Loucy (cell line): ENCODE data around the gene PAGE4.

Experiments
- H2AFZ ChIP-seq: fragments of 200-600 bp; sonication (generic); 2 replicates; pipeline ENCODE4 v1.6.0; 2016; ENCODE audit warnings: antibody characterized with exemption, mild to moderate bottlenecking, low read length, moderate library complexity
- H3F3A ChIP-seq: fragments of 200-600 bp; 2 replicates; pipeline ENCODE4 v1.6.0; 2016; ENCODE audit warnings: antibody characterized with exemption, low read depth, mild to moderate bottlenecking
- H3K27me3 ChIP-seq: fragments of 200-600 bp; sonication (generic); 2 replicates; pipeline ENCODE4 v1.6.1; 2014; ENCODE audit warnings: low read length, mild to moderate bottlenecking; ENCODE audit not compliant: insufficient read depth, poor library complexity, severe bottlenecking
- H3K36me3 ChIP-seq: fragments of 200-600 bp; sonication (generic); 2 replicates; pipeline ENCODE4 v1.6.1; 2016; ENCODE audit warnings: low read length; ENCODE audit not compliant: insufficient read depth
- H3K4me1 ChIP-seq: fragments of 200-600 bp; sonication (generic); 2 replicates; pipeline ENCODE4 v1.5.1; 2014; ENCODE audit warnings: low read length, mild to moderate bottlenecking; ENCODE audit not compliant: insufficient read depth, poor library complexity, severe bottlenecking
- H3K4me2 ChIP-seq: fragments of 200-600 bp; sonication (generic); 2 replicates; pipeline ENCODE4 v1.6.0; 2014; ENCODE audit warnings: antibody characterized with exemption, low read length, low read depth, mild to moderate bottlenecking; ENCODE audit not compliant: poor library complexity, severe bottlenecking
- H3K4me3 ChIP-seq: fragments of 200-600 bp; sonication (generic); 2 replicates; pipeline ENCODE4 v1.5.1; 2014; ENCODE audit warnings: low read length, mild to moderate bottlenecking, mixed read lengths; ENCODE audit not compliant: poor library complexity, severe bottlenecking
- H3K79me2 ChIP-seq: fragments of 200-600 bp; sonication (generic); 2 replicates; pipeline ENCODE4 v1.6.1; 2014; ENCODE audit warnings: low read length; ENCODE audit not compliant: insufficient read depth
- H3K9ac ChIP-seq: fragments of 200-600 bp; sonication (generic); 2 replicates; pipeline ENCODE4 v1.6.0; 2014; ENCODE audit warnings: mild to moderate bottlenecking, low read depth, low read length, moderate library complexity; ENCODE audit not compliant: poor library complexity, severe bottlenecking
- H3K9me2 ChIP-seq: fragments of 200-600 bp; sonication (generic); replicated peaks from 2 replicates; pipeline ENCODE4 v1.6.1; 2016; ENCODE audit warnings: low read depth, low read length, mixed read lengths
- H3K9me3 ChIP-seq: fragments of 200-600 bp; sonication (generic); 2 replicates; pipeline ENCODE4 v1.6.1; 2014; ENCODE audit warnings: mild to moderate bottlenecking, antibody characterized with exemption, low read length, low read depth; ENCODE audit not compliant: insufficient read depth
- H4K20me1 ChIP-seq: fragments of 200-600 bp; sonication (generic); 2 replicates; pipeline ENCODE4 v1.6.0; 2014; ENCODE audit warnings: antibody characterized with exemption, low read length, mild to moderate bottlenecking; ENCODE audit not compliant: insufficient read depth, poor library complexity, severe bottlenecking
- EZH2phosphoT487 ChIP-seq: fragments of 200-600 bp; IDR thresholded peaks from 2 replicates; pipeline ENCODE4 v1.6.1; 2018; ENCODE audit warnings: antibody characterized with exemption, mild to moderate bottlenecking, moderate library complexity, borderline replicate concordance
- TF ChIP-seq, protein P1 (sequence below): fragments of 200-600 bp; sonication (generic); conservative IDR thresholded peaks from 2 replicates; pipeline ENCODE4 v1.5.1; 2014; ENCODE audit warnings: mild to moderate bottlenecking, antibody characterized with exemption, low read length

Gene PAGE4

DNA sequence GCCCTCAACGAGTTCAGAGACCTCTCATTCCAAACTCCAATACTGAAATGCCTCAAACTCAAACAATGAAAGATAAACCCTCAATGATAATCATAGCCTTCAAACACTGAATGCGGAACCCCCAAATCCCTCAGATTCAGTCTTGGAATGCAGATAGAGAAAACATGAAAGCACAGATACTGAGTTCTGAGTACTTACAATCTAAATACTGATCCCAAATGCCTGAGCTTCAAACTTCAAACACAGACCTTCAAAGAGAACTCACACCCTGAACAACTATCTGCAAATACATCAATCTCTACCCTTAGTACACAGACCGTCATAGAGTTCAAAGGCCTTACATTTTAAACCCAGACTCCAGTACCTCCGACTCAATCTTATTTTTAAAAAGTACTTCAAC is 16.9 kb upstream of the PAGE4 start:
- H3K9ac ChIP-seq: no peak overlapping the region
- H3K4me3 ChIP-seq: no peak overlapping the region
- TF ChIP-seq, protein P1, sequence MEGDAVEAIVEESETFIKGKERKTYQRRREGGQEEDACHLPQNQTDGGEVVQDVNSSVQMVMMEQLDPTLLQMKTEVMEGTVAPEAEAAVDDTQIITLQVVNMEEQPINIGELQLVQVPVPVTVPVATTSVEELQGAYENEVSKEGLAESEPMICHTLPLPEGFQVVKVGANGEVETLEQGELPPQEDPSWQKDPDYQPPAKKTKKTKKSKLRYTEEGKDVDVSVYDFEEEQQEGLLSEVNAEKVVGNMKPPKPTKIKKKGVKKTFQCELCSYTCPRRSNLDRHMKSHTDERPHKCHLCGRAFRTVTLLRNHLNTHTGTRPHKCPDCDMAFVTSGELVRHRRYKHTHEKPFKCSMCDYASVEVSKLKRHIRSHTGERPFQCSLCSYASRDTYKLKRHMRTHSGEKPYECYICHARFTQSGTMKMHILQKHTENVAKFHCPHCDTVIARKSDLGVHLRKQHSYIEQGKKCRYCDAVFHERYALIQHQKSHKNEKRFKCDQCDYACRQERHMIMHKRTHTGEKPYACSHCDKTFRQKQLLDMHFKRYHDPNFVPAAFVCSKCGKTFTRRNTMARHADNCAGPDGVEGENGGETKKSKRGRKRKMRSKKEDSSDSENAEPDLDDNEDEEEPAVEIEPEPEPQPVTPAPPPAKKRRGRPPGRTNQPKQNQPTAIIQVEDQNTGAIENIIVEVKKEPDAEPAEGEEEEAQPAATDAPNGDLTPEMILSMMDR: no peak
- no peak for TF ChIP-seq EZH2phosphoT487
- no peaks in the 10 kb centered on the region for H3K79me2 ChIP-seq
- no peaks in the 10 kb centered on the region for H3K27me3 ChIP-seq
- H3K4me1 ChIP-seq: no peaks in the 10 kb centered on the region
- no peaks in the 10 kb centered on the region for H4K20me1 ChIP-seq
- H2AFZ ChIP-seq: no peak overlapping the region
- H3K4me2 ChIP-seq: no peak overlapping the region
- no peaks in the 10 kb centered on the region for H3K9me2 ChIP-seq
- no peaks in the 10 kb centered on the region for H3F3A ChIP-seq
- no peaks in the 10 kb centered on the region for H3K9me3 ChIP-seq
- no peaks in the 10 kb centered on the region for H3K36me3 ChIP-seq

DNA sequence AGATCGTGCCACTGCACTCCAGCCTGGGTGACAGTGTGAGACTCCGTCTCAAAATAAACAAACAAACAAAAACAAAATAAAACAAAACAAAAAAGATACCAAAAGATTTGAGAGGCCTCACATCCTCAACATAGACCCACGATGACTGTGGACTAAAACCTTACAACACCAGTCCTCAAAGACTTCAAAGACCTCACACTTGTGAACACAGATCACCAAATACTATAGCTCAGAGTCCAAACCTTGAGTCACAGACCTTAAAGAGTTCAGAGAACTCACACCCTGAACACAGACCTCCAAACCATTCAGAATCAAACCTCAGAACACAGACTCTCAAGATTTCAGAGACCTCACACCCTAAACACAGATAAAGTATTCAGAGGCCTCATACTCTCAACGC is 12.7 kb upstream of the PAGE4 start:
- Histone ChIP-seq H3K9ac (no peak overlapping the region), H3K4me3 (no peak overlapping the region), H3K79me2 (no peaks in the 10 kb centered on the region), H3K36me3 (no peaks in the 10 kb centered on the region), H3F3A (no peaks in the 10 kb centered on the region), H3K9me2 (no peaks in the 10 kb centered on the region), H3K4me2 (no peak overlapping the region), H4K20me1 (no peaks in the 10 kb centered on the region), H3K27me3 (no peaks in the 10 kb centered on the region), H3K4me1 (no peaks in the 10 kb centered on the region), H2AFZ (no peak overlapping the region), H3K9me3 (no peaks in the 10 kb centered on the region)
- TF ChIP-seq EZH2phosphoT487: no peak
- TF ChIP-seq, protein P1: no peak

DNA sequence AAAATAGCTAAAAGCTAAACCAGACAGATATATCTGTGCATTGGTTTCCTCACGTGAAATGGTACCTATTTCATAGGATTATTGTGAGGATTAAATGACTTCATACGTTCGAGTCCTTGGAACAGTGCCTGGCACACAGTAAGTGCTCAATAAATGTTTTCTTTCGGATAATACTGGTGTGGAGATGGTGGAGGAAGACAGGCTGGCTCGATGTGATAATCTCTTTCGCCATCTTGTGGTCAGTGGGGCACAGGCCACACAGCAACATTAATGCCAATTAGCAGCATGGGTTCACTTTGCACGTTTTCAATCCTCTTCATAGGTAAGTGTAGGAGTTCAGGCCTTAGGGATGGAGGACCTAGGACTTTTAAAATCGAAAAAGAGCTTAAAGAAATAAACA is 9.3 kb downstream of the PAGE4 start:
- H3K27me3 ChIP-seq: no peaks in the 10 kb centered on the region
- H3K4me1 ChIP-seq: no peaks in the 10 kb centered on the region
- H3K79me2 ChIP-seq: no peaks in the 10 kb centered on the region
- H4K20me1 ChIP-seq: no peaks in the 10 kb centered on the region
- H3K36me3 ChIP-seq: no peaks in the 10 kb centered on the region
- TF ChIP-seq EZH2phosphoT487: no peak
- TF ChIP-seq, protein P1: peak; percentile 61
- no peaks in the 10 kb centered on the region for H3K9me2 ChIP-seq
- no peaks in the 10 kb centered on the region for H3F3A ChIP-seq
- H3K9me3 ChIP-seq: no peaks in the 10 kb centered on the region
- H3K4me3 ChIP-seq: no peak overlapping the region
- H2AFZ ChIP-seq: no peak overlapping the region
- H3K9ac ChIP-seq: no peak overlapping the region
- H3K4me2 ChIP-seq: no peak overlapping the region
